PC-9 (cell line): Measurements from ENCODE around the gene DSCAM.

ENCODE experiments used
- EZH2 ChIP-seq: fragments of 200-600 bp; sonication (generic); IDR thresholded peaks from 2 replicates; pipeline ENCODE4 v1.8.0; 2017; ENCODE audit warnings: antibody characterized with exemption, low read depth
- TF ChIP-seq, protein P1 (sequence below): fragments of 200-600 bp; sonication (generic); conservative IDR thresholded peaks from 2 replicates; pipeline ENCODE4 v1.6.1; 2017; ENCODE audit warnings: mixed run types, antibody characterized with exemption, mild to moderate bottlenecking, moderate library complexity

DNA sequence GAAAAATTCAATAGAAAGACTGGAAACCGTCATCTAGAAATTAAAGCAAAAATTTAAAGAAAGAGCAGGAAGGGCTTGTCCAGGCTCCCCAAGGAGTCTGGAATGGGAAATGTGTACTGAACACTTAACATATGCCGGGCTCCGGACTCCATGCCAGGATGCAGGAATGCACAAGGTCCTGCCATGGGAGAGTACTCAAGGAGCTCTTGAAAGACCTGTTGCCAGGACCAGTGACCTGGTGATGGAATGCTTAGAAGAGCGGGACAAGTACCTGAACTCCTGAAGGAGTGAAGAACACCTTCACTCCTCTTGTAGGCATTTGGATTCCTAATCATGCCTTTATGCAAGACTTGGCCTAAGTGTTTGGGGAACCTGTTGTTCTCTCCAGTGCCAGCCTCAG lies 16.9 kb upstream of the DSCAM start:
- TF ChIP-seq, protein P1, sequence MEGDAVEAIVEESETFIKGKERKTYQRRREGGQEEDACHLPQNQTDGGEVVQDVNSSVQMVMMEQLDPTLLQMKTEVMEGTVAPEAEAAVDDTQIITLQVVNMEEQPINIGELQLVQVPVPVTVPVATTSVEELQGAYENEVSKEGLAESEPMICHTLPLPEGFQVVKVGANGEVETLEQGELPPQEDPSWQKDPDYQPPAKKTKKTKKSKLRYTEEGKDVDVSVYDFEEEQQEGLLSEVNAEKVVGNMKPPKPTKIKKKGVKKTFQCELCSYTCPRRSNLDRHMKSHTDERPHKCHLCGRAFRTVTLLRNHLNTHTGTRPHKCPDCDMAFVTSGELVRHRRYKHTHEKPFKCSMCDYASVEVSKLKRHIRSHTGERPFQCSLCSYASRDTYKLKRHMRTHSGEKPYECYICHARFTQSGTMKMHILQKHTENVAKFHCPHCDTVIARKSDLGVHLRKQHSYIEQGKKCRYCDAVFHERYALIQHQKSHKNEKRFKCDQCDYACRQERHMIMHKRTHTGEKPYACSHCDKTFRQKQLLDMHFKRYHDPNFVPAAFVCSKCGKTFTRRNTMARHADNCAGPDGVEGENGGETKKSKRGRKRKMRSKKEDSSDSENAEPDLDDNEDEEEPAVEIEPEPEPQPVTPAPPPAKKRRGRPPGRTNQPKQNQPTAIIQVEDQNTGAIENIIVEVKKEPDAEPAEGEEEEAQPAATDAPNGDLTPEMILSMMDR, result no peak
- TF ChIP-seq EZH2, result no peak
